H1 (cell line): Measurements from ENCODE around the gene VPS35.

ENCODE experiments used
- RNF2 ChIP-seq: fragments of 200-900, 300-1000 bp; sonication (generic); IDR thresholded peaks from 2 replicates; pipeline ENCODE4 v1.7.1; 2016; ENCODE audit warnings: borderline replicate concordance, low read depth, mild to moderate bottlenecking, antibody characterized with exemption, low read length; ENCODE audit not compliant: poor library complexity, severe bottlenecking; ENCODE audit errors: missing control alignments
- SUZ12 ChIP-seq: fragments of 200-600 bp; sonication (generic); IDR thresholded peaks from 2 replicates; pipeline ENCODE4 v1.6.1; 2012; ENCODE audit warnings: mild to moderate bottlenecking, inconsistent platforms, low read length, moderate library complexity, mixed read lengths

GRCh38 chr16:46727630-46728029 is 38.7 kb upstream of the VPS35 start:
- TF ChIP-seq RNF2: no peak
- TF ChIP-seq SUZ12: no peak
